ENCODE measurements around the gene PNISR.

The PNISR gene

GRCh38 chr6:99349171-99350141 lies 75.7 kb downstream of the PNISR start, which contains the start of gene FAXC:
Gene FAXC (minus strand): TSS chr6:99349674. CDS start chr6:99349372, 302 bp downstream.
- TF ChIP-seq CTCF (IDR thresholded peaks at IDR 0.05; ENCODE audit: borderline replicate concordance, control extremely low read depth, extremely low read depth, insufficient read depth, missing control alignments), result no peak
- in situ Hi-C loops (cut with MboI; ENCODE audit: low sequenced_read_pairs, unreplicated experiment), result loop anchor here (25.0 kb wide), 1 partner anchor 388 kb away; no protein-coding TSS in a partner anchor
- DNase-seq (ENCODE audit: low spot score), result peak; percentile 52

GRCh38 chr6:99348288-99349170 lies 76.6 kb downstream of the PNISR start:
- in situ Hi-C loops (cut with MboI; ENCODE audit: low sequenced_read_pairs, unreplicated experiment), result loop anchor here (25.0 kb wide), 1 partner anchor 389 kb away; no protein-coding TSS in a partner anchor
- TF ChIP-seq CTCF (IDR thresholded peaks at IDR 0.05; ENCODE audit: borderline replicate concordance, control extremely low read depth, extremely low read depth, insufficient read depth, missing control alignments), result no peak
- DNase-seq (ENCODE audit: low spot score), result no peak
